ENCODE results near the gene CORO2B. TPM values are rescaled to one million over a fixed set of nuclear protein-coding genes. Genes with fewer than 3 reads are reported as not detected.

Gene CORO2B
- polyA plus RNA-seq, 3 donors: 1.8 to 19.7 (median 7.8) TPM

GRCh38 chr15:68565726-68566125, 13.1 kb upstream of the CORO2B start:
- WGBS, 3 donors: 79 to 93% (median 90%) methylated on average over 4 of the region's 4 CpGs
- H3K27ac ChIP-seq (ENCODE audit: low read depth, low read length): no peak overlapping the region

DNA sequence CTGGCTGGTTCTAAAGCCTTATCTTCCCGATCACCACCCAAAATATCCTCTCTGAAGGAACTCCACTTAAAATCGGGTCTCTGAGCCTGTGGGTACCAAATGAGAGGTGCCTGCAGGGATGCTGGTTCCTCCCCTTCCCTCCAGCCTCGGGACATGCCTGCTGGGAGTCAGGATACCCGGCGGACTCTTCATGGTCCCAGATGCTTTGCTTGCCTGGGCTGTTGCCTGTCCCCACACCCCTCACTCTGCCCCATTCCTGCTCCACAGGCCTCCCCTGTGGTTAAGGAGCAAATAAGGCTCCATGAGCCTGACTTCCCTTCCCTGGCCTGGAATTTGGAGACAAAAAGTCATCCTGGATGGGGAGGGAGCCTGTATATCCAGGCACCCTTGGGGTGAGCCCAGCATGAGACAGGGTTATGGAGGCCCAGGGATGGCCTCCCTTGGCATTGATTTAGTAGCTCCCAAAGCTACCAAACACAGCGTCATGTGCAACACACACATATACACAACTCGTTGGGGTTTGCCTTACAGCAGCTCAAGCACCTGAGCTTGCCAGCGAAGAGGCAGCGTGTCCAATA, 12.3 kb upstream of the CORO2B start:
- no peak overlapping the region for H3K27ac ChIP-seq (ENCODE audit: low read depth, low read length)
- WGBS, 3 donors: 63 to 81% (median 65%) methylated on average over 9 of the region's 9 CpGs

DNA sequence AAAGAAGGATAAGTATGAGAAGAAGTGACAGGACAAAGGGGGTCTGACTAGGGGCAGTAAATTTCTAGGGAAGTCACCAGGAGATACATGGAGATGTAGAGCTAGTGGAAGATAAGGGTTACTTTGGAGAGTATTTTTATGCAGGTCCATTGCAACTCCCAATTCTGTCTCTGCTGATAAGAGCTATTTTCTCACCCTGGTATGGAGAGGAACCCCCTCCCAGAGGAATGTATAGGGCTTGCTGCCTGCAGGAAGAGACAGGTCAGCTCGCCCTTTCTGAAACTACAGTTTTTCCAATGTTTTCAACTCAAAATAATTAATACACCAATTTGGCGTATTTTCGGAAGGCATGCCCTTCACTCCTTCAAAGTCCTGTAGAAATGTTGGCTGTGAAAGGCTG, 11.4 kb upstream of the CORO2B start:
- WGBS, 3 donors: 78 to 84% (median 83%) methylated on average over 3 of the region's 3 CpGs
- H3K27ac ChIP-seq (ENCODE audit: low read depth, low read length): no peak overlapping the region

GRCh38 chr15:68570974-68571373, 7.8 kb upstream of the CORO2B start:
- no peak overlapping the region for H3K27ac ChIP-seq (ENCODE audit: low read depth, low read length)
- WGBS, 3 donors: 89 to 100% (median 96%) methylated on average over 1 of the region's 1 CpG

- no peak overlapping the region for H3K27ac ChIP-seq (ENCODE audit: low read depth, low read length)
- 74 to 93% (median 83%) methylated on average over 4 of the region's 4 CpGs for WGBS, 3 donors
These were observed 7.2 kb upstream of the CORO2B start for GRCh38 chr15:68571582-68571981.

DNA sequence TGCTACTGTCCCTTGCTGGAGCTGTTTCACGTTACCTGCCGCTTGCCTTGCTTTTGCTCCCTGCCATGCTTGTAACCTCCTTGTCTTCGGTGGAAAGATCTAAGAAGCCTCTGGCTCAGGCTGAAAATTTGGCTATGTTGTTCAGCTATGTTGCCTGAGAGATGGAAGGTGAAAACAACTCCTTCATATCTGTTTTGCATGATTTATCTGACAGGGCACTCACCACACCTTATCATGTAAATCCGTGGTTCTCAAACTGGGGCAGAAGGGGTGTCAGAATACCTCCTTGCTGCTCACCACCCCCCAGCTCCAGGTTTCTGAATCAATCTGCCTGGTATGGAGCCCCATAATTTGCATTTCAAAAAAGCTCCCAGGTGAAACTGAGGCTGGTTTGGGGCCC, 6.5 kb upstream of the CORO2B start:
- WGBS, 3 donors: 76 to 90% (median 86%) methylated on average over 4 of the region's 4 CpGs
- H3K27ac ChIP-seq (ENCODE audit: low read depth, low read length): no peak overlapping the region

- H3K27ac ChIP-seq (ENCODE audit: low read depth, low read length): no peak overlapping the region
- 57 to 86% (median 86%) methylated on average over 6 of the region's 6 CpGs for WGBS, 3 donors
These were observed 5.9 kb upstream of the CORO2B start for GRCh38 chr15:68572921-68573320.

DNA sequence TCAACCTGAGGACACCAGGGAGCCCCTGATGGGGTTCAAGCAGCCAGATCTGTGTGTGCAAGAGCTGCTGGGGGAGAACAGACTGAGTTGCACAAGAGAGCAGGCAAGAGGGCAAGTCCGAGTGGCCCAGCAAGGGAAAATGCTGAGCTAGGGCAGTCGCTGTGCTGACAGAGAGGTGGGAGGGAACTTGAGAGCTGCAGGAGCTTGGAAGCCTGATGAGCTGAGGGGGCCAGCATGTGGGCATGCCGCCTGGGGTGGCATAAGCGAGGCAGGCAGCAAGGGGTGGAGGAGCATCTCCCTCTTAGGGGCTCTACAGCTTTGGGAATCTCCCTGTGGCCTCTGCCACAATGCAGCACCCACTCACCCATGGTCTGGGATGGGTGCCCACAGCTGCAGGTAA, 4.7 kb upstream of the CORO2B start:
- 59 to 67% (median 60%) methylated on average over 4 of the region's 4 CpGs for WGBS, 3 donors

DNA sequence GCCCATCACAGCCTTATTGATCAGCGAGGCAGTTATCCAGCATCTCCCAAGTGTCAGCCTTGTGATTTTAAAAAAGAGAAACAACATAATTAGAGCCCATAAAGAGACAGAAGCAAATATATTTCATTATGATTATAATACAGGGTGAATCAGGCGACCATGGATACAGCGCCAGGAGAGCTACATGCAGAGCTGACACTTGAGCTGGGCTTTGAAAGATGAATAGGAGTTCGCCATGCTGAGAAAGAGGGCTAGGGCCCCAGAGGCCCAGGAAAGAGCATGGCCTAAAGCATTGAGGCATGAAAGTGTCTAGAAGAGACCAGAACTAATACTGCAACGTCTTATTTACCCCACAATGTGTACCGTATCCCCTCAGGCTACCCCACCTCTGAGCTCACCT, 4.2 kb upstream of the CORO2B start:
- H3K27ac ChIP-seq (ENCODE audit: low read depth, low read length): no peak overlapping the region
- 81 to 94% (median 91%) methylated on average over 6 of the region's 6 CpGs for WGBS, 3 donors

More for the DNA sequence above, 4.7 kb upstream of the CORO2B start:
- H3K27ac ChIP-seq (ENCODE audit: low read depth, low read length): no peak overlapping the region

DNA sequence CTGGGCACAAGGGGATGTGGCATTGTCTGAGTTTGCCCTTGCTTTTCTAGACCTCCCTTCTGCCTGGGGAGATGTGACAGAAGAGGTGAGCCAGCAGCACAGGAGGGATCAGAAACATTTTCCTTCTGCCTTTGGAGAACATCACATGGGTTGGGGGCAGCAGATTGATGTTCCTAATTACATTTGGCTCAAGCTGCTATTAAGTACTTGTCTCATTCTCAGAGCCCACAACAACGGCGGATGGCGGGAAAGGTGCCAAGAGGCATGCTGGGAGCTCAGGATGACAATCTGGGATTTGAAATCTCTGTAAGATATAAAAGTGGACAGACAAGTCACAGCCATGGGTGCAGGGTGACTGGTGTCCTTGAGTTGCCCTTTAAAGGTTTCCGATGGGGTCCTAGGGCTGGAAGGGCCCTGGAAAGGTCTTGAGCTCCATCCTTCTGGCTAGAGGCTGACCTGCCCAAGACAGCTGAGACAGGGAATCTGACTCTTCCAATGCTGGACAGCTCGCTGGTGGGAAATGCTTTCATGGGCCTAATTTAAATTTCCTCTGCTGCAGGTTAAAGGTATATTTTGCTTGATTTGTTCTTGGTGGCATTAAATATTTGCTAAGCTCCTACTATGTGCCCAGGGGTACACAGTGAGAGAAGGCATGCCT, 2.4 kb upstream of the CORO2B start:
- H3K27ac ChIP-seq (ENCODE audit: low read depth, low read length): no peak overlapping the region
- WGBS, 3 donors: 53 to 81% (median 76%) methylated on average over 5 of the region's 5 CpGs

DNA sequence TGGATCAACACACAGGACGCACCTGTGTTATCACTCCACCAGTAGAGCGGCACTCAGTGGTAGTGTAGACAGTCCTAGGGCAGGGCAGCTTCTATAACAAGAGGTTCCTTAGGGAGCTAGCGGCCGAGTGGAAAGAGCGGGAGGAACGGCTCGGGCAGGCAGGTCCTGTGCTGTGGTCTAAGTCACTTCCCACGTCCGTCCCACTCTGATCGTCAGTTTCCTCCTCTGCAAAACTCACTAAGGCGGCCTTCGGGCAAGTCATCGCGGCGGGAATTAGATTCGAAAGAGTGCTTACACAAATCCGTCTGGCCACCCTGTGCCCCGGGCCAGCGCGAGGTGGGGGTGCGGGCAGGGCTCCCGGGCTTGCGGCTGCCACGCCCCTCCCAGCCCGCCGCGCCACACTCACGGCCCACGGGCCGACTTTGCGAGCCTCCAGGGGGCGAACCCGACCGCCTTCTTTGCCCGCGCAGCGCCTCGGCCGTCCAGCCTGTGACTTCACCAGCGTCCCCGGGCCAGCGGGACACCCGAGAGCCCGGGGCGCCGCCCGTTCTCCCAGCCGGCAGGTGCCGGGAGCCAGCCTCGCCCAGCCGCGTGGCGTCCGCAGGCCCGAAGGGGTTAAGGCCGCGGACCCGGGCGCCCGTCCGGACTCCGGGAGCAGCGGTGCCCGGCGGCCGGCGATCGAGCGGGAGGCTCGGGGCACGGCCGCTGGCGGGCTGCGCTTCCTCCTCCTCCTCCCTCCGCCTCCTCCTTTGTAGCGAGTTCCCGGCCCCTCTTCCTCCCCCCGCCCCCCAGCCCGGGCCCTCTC, 416 bp upstream of the CORO2B start:
- H3K27ac ChIP-seq (ENCODE audit: low read depth, low read length): peak overlapping the region; percentile 40
- 0 to 1% (median 0%) methylated on average over 70 to 78 of the region's 79 CpGs for WGBS, 3 donors

DNA sequence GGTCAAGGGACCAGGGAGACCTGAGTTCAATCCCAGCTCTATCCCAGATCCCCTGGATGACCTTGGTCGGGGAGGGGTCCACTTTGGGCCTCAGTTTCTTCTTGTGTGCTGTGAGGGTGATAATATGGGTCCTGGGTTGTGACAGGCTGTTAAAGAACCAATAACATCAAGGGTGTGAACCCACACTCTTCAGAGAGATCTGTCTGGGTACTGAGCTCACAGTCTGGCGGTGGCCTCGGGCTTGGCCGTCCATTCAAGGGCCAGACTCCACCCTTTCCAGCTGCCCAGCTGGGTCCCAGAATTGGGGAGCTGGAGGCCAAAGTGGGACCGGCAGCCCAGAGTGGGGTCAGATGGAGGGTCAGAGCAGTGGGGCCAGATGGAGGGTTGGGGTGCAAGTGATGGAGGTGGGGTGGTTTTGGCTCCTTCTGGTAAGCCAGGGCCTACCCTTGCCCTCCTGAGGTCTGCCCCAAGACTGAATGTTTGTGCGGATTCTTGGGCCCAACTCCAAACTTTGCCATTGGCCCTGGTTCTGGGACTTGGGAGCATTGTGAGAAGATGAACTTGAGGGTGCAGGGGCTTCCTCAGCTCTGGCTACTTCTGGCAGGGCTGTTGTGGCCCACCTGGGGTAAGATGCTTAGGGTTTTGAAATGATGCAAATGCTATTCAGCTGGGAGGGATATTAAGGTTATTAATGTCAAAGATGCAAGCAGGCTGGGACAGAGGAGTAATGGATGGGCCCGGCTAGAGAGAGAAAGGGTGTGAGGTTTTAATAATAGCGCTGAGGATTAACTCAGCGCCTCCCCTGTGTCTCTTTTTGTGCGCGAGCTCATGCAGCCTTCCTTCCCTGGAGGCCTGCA, 1.5 kb downstream of the CORO2B start:
- WGBS, 3 donors: 75 to 85% (median 78%) methylated on average over 11 of the region's 11 CpGs
- H3K27ac ChIP-seq (ENCODE audit: low read depth, low read length): no peak overlapping the region

DNA sequence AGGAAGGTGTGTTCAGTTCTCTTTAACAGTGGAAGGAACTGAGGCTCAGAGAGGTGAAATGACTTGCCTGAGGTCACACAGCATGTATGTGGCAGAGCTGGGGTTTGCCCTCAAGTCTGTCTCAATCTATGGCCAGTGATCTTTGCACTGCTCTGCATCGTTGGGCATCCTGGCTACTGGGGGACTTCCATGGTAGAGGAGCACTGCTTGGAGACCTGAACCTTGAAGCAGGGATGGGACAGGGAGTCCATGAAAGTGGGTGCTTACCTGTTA, 2.0 kb downstream of the CORO2B start:
- WGBS, 3 donors: 73 to 89% (median 81%) methylated on average over 1 of the region's 1 CpG
- H3K27ac ChIP-seq (ENCODE audit: low read depth, low read length): no peak overlapping the region

GRCh38 chr15:68581725-68582124, 2.9 kb downstream of the CORO2B start:
- no peak overlapping the region for H3K27ac ChIP-seq (ENCODE audit: low read depth, low read length)
- WGBS, 3 donors: 57 to 80% (median 74%) methylated on average over 5 of the region's 5 CpGs

- 62 to 72% (median 72%) methylated on average over 4 of the region's 4 CpGs for WGBS, 3 donors
- no peak overlapping the region for H3K27ac ChIP-seq (ENCODE audit: low read depth, low read length)
These were observed 3.4 kb downstream of the CORO2B start for GRCh38 chr15:68582236-68582635.

DNA sequence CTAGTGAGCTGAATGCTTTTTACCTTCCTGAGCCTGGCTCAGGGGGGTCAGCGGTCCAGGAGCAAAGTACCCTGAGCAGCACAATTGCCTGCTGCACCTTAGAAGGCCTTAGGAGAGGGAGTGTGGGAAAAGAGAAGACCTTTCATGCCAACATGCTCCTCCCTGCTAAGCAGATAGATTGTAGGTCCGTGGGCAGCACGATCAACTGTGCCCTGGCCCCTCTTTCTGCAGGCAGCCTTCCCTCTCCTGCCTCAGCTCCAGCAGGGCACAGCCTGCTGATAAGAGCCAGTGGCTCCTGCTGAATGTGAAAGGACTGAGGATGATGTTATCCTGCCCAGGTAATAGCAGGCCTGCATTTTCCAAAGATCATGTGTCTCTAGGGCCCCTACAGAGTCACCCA, 4.1 kb downstream of the CORO2B start:
- H3K27ac ChIP-seq (ENCODE audit: low read depth, low read length): no peak overlapping the region
- WGBS, 3 donors: 76 to 87% (median 85%) methylated on average over 3 of the region's 3 CpGs

DNA sequence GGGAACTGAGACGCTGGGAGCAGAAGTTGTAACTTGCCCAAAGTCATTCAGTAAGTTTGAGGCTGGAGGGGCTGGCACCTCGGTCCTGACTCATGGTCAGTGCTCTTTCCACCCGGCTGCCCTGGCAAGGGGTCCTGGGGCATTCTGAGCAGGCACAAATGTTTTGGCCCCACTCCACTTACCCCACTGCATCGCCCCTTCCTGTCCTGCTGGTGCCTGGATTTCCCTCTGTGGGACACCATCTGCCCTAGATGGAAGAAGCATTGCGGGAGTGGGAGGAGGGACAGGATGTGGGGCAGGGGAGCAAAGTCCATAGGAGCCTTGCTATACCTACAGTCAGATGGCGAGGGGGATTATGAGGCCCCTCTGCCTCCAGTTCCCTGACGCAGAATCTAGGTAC, 4.5 kb downstream of the CORO2B start:
- WGBS, 3 donors: 82 to 86% (median 84%) methylated on average over 7 of the region's 7 CpGs

GRCh38 chr15:68583936-68584755, 5.4 kb downstream of the CORO2B start:
- no peak overlapping the region for H3K27ac ChIP-seq (ENCODE audit: low read depth, low read length)
- 84 to 95% (median 87%) methylated on average over 12 of the region's 12 CpGs for WGBS, 3 donors

More for the DNA sequence above, 4.5 kb downstream of the CORO2B start:
- no peak overlapping the region for H3K27ac ChIP-seq (ENCODE audit: low read depth, low read length)
